Neutrophil (primary cell): ENCODE data around the gene ARID5A.
"Not testable (repeated sequence)": the region's sequence is repeated elsewhere in the genome, so short reads cannot be mapped to it uniquely, and the experiment has no call there.

Source experiments
- H3K27ac ChIP-seq: fragments of 200-600 bp; sonication (generic); 2 replicates; pipeline ENCODE4 v1.5.1; 2016; ENCODE audit warnings: mild to moderate bottlenecking, moderate library complexity
- H3K27me3 ChIP-seq: fragments of 200-600 bp; sonication (generic); 2 replicates; pipeline ENCODE4 v1.6.0; 2016; ENCODE audit warnings: mild to moderate bottlenecking
- H3K36me3 ChIP-seq: fragments of 200-600 bp; sonication (generic); 2 replicates; pipeline ENCODE4 v1.5.1; 2017
- H3K4me1 ChIP-seq, 2 experiments: fragments of 200-600 bp in 1 of 2; sonication (generic) in 1 of 2; 1 replicate in 1 of 2; 2 replicates in 1 of 2; pipeline versions ENCODE4 v1.5.1 to v1.6.1; 2013 to 2016; ENCODE audit warnings: low read depth in 1 of 2, low read length in 1 of 2, mild to moderate bottlenecking in 1 of 2, moderate library complexity in 1 of 2; ENCODE audit not compliant: control insufficient read depth in 1 of 2, insufficient read depth in 1 of 2
- H3K4me3 ChIP-seq, 2 experiments: fragments of 200-600 bp in 1 of 2; sonication (generic) in 1 of 2; 1 replicate in 1 of 2; 2 replicates in 1 of 2; pipeline ENCODE4 v1.5.1; 2013 to 2016; ENCODE audit warnings: low read depth in 1 of 2, low read length in 1 of 2, mild to moderate bottlenecking in 1 of 2, moderate library complexity in 1 of 2
- H3K9me3 ChIP-seq: fragments of 200-600 bp; sonication (generic); 2 replicates; pipeline ENCODE4 v1.5.1; 2016
- CTCF ChIP-seq: fragments of 200-600 bp; sonication (generic); IDR thresholded peaks from 2 replicates; pipeline ENCODE4 v1.5.1; 2016; ENCODE audit warnings: antibody characterized with exemption

ARID5A gene

GRCh38 chr2:96556441-96557330, 20.1 kb downstream of the ARID5A start:
- TF ChIP-seq CTCF: no peak
- no peaks in the 10 kb centered on the region for H3K27me3 ChIP-seq
- peaks cover 5% of the 10 kb centered on the region in 2 experiments for H3K4me1 ChIP-seq
- no peak overlapping the region for H3K27ac ChIP-seq
- no peak overlapping the region for H3K4me3 ChIP-seq
- peaks cover 23% of the 10 kb centered on the region for H3K36me3 ChIP-seq
- no peaks in the 10 kb centered on the region for H3K9me3 ChIP-seq

- H3K27ac ChIP-seq, H3K4me3 ChIP-seq, H3K27me3 ChIP-seq, H3K4me1 ChIP-seq, H3K9me3 ChIP-seq: not testable (repeated sequence)
- peaks cover 15% of the 10 kb centered on the region for H3K36me3 ChIP-seq
These were observed 20.9 kb downstream of the ARID5A start for GRCh38 chr2:96557421-96557820.

- H3K27me3 ChIP-seq: no peaks in the 10 kb centered on the region
- no peak overlapping the region for H3K27ac ChIP-seq
- H3K9me3 ChIP-seq: no peaks in the 10 kb centered on the region
- no peak overlapping the region for H3K4me3 ChIP-seq
- peaks cover 5% of the 10 kb centered on the region in 2 experiments for H3K4me1 ChIP-seq
- H3K36me3 ChIP-seq: peaks cover 9% of the 10 kb centered on the region
- TF ChIP-seq CTCF: no peak
These were observed 21.5 kb downstream of the ARID5A start for GRCh38 chr2:96558061-96558460.

- peaks cover 5% of the 10 kb centered on the region for H3K36me3 ChIP-seq
- H3K4me1 ChIP-seq: peaks cover 5% of the 10 kb centered on the region in 2 experiments
- H3K4me3 ChIP-seq: no peak overlapping the region
- H3K27me3 ChIP-seq: no peaks in the 10 kb centered on the region
- no peaks in the 10 kb centered on the region for H3K9me3 ChIP-seq
- H3K27ac ChIP-seq: no peak overlapping the region
- TF ChIP-seq CTCF: no peak
These were observed 21.9 kb downstream of the ARID5A start for GRCh38 chr2:96558485-96558884.

- Histone ChIP-seq H3K9me3 (no peaks in the 10 kb centered on the region), H3K36me3 (no peaks in the 10 kb centered on the region)
- TF ChIP-seq CTCF: no peak
These were observed 27.5 kb downstream of the ARID5A start for GRCh38 chr2:96564026-96564425.

GRCh38 chr2:96564563-96564962, 28.0 kb downstream of the ARID5A start:
- no peaks in the 10 kb centered on the region for H3K9me3 ChIP-seq
- H3K27ac ChIP-seq: no peak overlapping the region
- TF ChIP-seq CTCF: no peak
- no peak overlapping the region for H3K4me3 ChIP-seq
- H3K4me1 ChIP-seq: no peaks in the 10 kb centered on the region
- H3K36me3 ChIP-seq: no peaks in the 10 kb centered on the region
- no peaks in the 10 kb centered on the region for H3K27me3 ChIP-seq

More at GRCh38 chr2:96564026-96564425, 27.5 kb downstream of the ARID5A start:
- no peaks in the 10 kb centered on the region for H3K4me1 ChIP-seq
- H3K27ac ChIP-seq: no peak overlapping the region
- no peaks in the 10 kb centered on the region for H3K27me3 ChIP-seq
- H3K4me3 ChIP-seq: no peak overlapping the region
